Measurements from ENCODE around the gene B4GALNT1. TPM values are rescaled to one million over a fixed set of nuclear protein-coding genes. Genes with fewer than 3 reads are reported as not detected.

The B4GALNT1 gene
- polyA plus RNA-seq, 3 donors = not detected

- H3K4me3 Mint-ChIP-seq = no peak overlapping the region
- H3K27me3 Mint-ChIP-seq (ENCODE audit: low read depth in 3 of 3) = peaks cover 5 to 20% (median 9%) of the 10 kb centered on the region in 3 donors
- H3K27ac Mint-ChIP-seq = no peak overlapping the region
- no peaks in the 10 kb centered on the region for H3K9me3 Mint-ChIP-seq
- no peak overlapping the region for H3K9ac ChIP-seq (ENCODE audit: insufficient read depth, low read length, poor library complexity, severe bottlenecking)
- intact Hi-C loops (cut with micrococcal nuclease) = loop anchor here in 1 of 2 donors (5.0 to 10.0 kb wide), 2 partner anchors 40 to 112 kb away; partner anchors contain the start of gene OS9
- H3K4me1 ChIP-seq (ENCODE audit: control insufficient read depth in 1 of 2, insufficient read depth in 2 of 2, low read length in 2 of 2) = peaks cover 15 to 17% of the 10 kb centered on the region in 2 donors
- H3K4me2 ChIP-seq (replicated peaks; ENCODE audit: extremely low read depth, low read length, poor library complexity, severe bottlenecking) = no peak overlapping the region
- H3K9me3 ChIP-seq (replicated peaks in 1 of 2; ENCODE audit: control insufficient read depth in 1 of 2, insufficient read depth in 1 of 2, low read length in 2 of 2) = no peaks in the 10 kb centered on the region
- H3K36me3 ChIP-seq (replicated peaks in 1 of 2; ENCODE audit: control insufficient read depth in 1 of 2, insufficient read depth in 2 of 2, low read length in 2 of 2) = no peaks in the 10 kb centered on the region
- TF ChIP-seq, protein P1, sequence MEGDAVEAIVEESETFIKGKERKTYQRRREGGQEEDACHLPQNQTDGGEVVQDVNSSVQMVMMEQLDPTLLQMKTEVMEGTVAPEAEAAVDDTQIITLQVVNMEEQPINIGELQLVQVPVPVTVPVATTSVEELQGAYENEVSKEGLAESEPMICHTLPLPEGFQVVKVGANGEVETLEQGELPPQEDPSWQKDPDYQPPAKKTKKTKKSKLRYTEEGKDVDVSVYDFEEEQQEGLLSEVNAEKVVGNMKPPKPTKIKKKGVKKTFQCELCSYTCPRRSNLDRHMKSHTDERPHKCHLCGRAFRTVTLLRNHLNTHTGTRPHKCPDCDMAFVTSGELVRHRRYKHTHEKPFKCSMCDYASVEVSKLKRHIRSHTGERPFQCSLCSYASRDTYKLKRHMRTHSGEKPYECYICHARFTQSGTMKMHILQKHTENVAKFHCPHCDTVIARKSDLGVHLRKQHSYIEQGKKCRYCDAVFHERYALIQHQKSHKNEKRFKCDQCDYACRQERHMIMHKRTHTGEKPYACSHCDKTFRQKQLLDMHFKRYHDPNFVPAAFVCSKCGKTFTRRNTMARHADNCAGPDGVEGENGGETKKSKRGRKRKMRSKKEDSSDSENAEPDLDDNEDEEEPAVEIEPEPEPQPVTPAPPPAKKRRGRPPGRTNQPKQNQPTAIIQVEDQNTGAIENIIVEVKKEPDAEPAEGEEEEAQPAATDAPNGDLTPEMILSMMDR (IDR thresholded peaks at IDR 0.05) = no peak
- DNase-seq = no peak
- no peak overlapping the region for H2AFZ ChIP-seq (ENCODE audit: insufficient read depth, low read depth, low read length, poor library complexity, severe bottlenecking)
- no peaks in the 10 kb centered on the region for H3K79me2 ChIP-seq (ENCODE audit: insufficient read depth, low read length)
- H4K20me1 ChIP-seq (ENCODE audit: insufficient read depth, low read length) = no peaks in the 10 kb centered on the region
- no CpG with 5 or more reads among the region's 1 CpG for WGBS (ENCODE audit: insufficient coverage)
- no peaks in the 10 kb centered on the region for H3K36me3 Mint-ChIP-seq
- H3K27ac ChIP-seq (ENCODE audit: low read depth in 1 of 2, low read length in 2 of 2) = no peak overlapping the region
- peaks cover 22% of the 10 kb centered on the region for H3K4me1 Mint-ChIP-seq
- peaks cover 5 to 14% of the 10 kb centered on the region in 2 donors for H3K27me3 ChIP-seq (ENCODE audit: control insufficient read depth in 2 of 2, insufficient read depth in 2 of 2, low read length in 2 of 2)
- H3K4me3 ChIP-seq (replicated peaks in 1 of 3; ENCODE audit: low read depth in 2 of 3, low read length in 3 of 3) = no peak overlapping the region
These were observed 50.6 kb downstream of the B4GALNT1 start for GRCh38 chr12:57582440-57582839.

- Histone ChIP-seq H3K4me2 (replicated peaks; ENCODE audit: extremely low read depth, low read length, poor library complexity, severe bottlenecking) (no peak overlapping the region), H3K27me3 (ENCODE audit: control insufficient read depth in 2 of 2, insufficient read depth in 2 of 2, low read length in 2 of 2) (peaks cover 2 to 8% of the 10 kb centered on the region in 2 donors), H3K4me1 (ENCODE audit: control insufficient read depth in 1 of 2, insufficient read depth in 2 of 2, low read length in 2 of 2) (peaks cover 15 to 17% of the 10 kb centered on the region in 2 donors), H2AFZ (ENCODE audit: insufficient read depth, low read depth, low read length, poor library complexity, severe bottlenecking) (no peak overlapping the region), H3K4me3 (replicated peaks in 1 of 3; ENCODE audit: low read depth in 2 of 3, low read length in 3 of 3) (no peak overlapping the region), H3K27ac (ENCODE audit: low read depth in 1 of 2, low read length in 2 of 2) (no peak overlapping the region), H3K9ac (ENCODE audit: insufficient read depth, low read length, poor library complexity, severe bottlenecking) (no peak overlapping the region), H3K36me3 (replicated peaks in 1 of 2; ENCODE audit: control insufficient read depth in 1 of 2, insufficient read depth in 2 of 2, low read length in 2 of 2) (no peaks in the 10 kb centered on the region), H4K20me1 (ENCODE audit: insufficient read depth, low read length) (no peaks in the 10 kb centered on the region), H3K79me2 (ENCODE audit: insufficient read depth, low read length) (no peaks in the 10 kb centered on the region), H3K9me3 (replicated peaks in 1 of 2; ENCODE audit: control insufficient read depth in 1 of 2, insufficient read depth in 1 of 2, low read length in 2 of 2) (no peaks in the 10 kb centered on the region)
- no peaks in the 10 kb centered on the region for H3K36me3 Mint-ChIP-seq
- H3K27ac Mint-ChIP-seq = no peak overlapping the region
- peaks cover 22% of the 10 kb centered on the region for H3K4me1 Mint-ChIP-seq
- H3K4me3 Mint-ChIP-seq = no peak overlapping the region
- no CpG with 5 or more reads among the region's 1 CpG for WGBS (ENCODE audit: insufficient coverage)
- intact Hi-C loops (cut with micrococcal nuclease) = loop anchor here in 1 of 2 donors (5.0 to 10.0 kb wide), 2 partner anchors 40 to 113 kb away; partner anchors contain the start of gene OS9
- H3K9me3 Mint-ChIP-seq = no peaks in the 10 kb centered on the region
- TF ChIP-seq, protein P1 (IDR thresholded peaks at IDR 0.05) = no peak
- no peak for DNase-seq
- H3K27me3 Mint-ChIP-seq (ENCODE audit: low read depth in 3 of 3) = peaks cover 6 to 20% (median 11%) of the 10 kb centered on the region in 3 donors
These were observed 51.2 kb downstream of the B4GALNT1 start for GRCh38 chr12:57581802-57582201.
